HG03108 (cell line): ENCODE measurements around the gene CLCNKA.

Experiments
- ATAC-seq: cut with Tn5 transposase; IDR thresholded peaks from one replicate; pipeline ENCODE4 v1.9.1; 2021; ENCODE audit warnings: moderate library complexity; ENCODE audit not compliant: unreplicated experiment

CLCNKA gene

DNA sequence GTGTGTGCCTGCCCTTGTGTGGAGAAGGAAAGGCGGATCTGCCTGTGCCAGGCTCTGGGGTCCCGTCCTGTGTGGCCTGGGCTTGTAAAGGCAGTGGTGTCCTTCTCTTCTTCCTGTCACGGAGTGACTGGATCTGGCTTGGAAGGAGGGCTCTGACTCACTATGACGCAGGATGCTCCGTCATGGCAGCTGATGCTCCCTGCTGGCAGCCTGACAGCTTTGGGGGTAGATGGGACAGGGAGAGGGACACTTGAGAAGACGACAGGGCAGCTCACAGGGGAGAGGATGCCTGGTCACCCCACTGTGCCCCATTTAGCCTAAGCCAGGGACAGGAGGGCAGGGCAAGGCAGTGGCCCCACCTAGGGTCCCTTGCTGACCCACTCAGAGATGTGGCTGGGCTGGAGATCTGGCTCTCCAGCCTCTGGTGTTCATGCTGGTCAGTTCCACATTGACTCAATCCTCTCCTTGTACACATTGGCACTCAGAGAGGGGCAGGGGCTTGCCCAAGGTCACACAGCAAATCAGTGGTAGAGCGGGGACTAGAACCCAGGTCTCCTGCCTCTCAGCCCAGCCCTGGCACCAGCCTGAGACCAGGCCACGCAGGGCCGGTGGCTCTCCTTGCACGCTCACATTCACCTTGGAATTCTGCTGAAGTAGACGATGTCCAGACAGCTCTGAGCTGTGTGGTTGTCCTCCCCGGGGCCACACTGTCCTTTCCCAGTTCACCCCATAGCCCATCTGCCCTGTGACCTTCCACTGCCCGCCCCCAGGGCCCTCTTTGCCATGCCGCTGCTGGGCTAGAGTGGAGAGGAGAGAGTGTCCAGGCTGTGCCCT lies 54.4 kb downstream of the CLCNKA start:
- no peak for ATAC-seq

DNA sequence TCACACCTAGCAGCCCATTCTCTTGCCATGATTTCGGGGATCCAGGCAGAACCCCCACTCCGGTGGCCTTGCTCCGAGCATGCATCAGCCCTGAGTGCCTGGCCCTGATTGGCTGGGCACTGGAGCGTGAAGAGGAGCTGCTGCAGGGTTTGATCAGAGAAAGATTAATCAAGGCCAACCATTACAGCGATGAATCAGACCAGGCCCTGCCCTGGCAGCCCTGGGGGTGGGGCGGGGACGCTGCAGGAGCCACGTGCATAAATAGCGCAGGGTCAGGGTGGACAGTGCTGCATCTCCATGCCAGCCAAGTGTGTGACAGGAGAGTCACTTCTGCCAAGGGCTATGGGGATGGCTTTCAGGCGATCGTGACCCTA lies 55.0 kb downstream of the CLCNKA start:
- no peak for ATAC-seq

DNA sequence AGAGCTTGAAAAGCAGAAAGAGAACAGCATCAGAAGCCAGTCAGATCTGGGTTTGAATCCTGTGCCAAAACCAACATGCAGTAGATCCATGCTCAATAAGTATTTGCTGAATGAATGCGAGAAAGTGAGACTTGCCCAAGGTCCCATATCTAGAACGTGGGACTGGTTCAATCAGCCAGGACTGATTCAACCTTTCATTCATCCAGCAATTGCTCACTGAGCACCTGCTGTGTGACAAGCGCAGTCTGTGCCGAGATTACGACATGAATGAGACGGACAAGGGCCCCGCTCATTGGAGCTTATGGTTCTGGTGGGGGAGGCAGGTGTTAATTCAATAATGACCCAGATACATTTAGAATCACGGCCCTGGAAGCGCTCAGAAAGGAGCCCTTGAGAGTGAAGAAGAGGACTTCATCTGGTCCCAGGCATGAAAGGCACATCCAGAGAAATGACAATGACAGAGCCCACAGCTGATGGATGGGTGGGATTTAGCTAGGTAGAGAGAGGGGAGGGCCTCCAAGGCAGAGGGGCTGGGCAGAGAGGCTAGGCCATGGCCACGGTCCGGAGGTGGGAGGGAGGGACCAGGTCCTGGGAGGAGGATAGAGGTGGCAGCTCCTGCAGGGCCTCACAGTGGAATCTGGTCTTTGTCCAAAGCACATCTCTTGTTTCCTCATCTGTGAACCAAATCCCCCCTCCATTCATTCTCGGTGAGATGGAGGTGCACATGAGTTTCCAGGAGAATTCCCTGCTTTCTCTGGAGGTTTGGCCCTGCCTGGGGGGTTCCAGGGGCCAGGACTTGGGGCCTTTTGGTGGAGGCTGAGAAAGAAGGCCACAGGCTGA lies 55.8 kb downstream of the CLCNKA start:
- ATAC-seq = no peak

DNA sequence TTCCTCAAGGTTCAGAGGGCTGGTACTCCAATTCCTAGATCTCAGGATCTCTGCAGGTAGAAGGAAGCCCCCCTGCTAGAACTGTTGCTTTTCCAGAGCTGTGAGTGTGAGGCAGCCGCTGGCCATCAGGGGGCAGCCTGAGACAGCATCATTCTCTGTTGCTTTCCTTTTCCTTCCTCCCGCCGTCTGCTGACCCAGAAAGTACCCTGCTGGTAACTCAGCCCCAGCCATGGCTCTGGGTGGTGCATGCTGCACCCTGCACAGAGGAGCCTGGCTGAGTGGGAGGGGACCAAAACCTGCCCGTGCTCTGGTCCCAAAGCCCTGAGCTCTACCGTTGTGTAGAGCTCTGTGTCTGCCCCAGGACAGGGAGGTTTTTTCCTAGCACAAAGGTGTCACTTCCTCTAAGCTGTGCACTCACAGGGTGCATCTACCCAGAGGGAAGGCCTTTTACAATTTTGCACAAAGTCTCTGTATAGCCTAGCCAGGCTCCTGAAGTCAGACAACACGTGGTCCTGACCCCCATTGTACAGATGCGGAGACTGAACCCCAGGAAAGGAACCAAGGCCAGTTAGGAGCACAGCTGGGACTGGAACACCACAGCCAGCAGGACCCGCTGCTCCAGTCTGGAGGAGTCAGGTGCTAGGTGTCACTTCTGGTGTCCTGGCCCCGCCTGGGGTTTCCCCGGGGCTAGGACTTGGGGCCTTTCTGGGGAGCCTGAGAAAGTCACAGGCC lies 57.3 kb downstream of the CLCNKA start:
- ATAC-seq = no peak

DNA sequence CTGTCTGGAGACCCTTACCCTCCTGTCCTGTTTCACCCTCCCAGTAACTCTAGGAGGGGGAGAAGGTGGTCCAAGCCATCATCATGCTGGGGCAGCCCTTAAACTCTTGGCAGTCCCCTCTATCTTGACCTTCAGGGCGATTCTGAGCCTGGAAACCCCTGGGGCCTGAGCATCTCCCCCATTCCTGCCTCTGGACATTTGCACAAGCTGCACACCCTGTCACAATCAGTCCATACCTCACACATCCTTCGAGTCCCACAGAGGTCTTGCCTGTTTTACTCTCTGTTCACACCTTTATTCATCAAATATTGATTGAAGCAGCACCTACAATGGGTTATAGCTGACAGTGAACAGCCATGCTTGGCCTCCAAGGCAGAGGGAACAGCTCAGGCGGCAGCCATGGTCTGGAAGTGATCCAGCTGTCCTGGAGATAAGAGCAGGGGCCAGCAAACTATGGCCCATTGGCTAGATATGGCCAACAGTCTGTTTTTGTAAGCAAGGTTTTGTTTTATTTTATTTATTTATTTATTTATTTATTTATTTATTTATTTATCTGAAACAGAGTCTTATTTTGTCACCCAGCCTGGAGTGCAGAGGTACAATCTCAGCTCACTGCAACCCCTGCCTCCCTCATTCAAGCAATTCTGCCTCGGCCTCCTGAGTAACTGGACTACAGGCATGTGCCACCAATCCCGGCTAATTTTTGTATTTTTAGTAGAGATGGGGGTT lies 58.8 kb downstream of the CLCNKA start:
- no peak for ATAC-seq

DNA sequence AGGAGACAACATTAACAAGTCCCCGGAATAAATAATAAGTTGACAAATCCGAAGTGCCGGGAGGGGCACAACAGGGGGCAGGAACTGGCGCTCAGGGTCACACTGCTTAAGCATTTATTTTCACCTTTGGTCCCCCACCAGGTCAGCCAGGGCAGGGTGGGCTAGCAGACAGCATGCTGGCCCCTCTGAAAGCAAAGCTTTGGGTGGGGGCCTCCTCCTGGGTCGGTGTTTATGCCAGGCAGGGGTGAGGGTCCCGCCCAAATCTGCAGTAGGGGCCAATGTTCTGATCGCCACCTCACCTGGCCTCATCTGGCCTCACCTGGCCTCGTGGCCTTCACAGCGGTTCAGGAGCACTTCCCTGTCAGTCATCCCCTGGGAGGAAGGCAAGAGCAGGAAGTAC lies 59.8 kb downstream of the CLCNKA start:
- no peak for ATAC-seq

DNA sequence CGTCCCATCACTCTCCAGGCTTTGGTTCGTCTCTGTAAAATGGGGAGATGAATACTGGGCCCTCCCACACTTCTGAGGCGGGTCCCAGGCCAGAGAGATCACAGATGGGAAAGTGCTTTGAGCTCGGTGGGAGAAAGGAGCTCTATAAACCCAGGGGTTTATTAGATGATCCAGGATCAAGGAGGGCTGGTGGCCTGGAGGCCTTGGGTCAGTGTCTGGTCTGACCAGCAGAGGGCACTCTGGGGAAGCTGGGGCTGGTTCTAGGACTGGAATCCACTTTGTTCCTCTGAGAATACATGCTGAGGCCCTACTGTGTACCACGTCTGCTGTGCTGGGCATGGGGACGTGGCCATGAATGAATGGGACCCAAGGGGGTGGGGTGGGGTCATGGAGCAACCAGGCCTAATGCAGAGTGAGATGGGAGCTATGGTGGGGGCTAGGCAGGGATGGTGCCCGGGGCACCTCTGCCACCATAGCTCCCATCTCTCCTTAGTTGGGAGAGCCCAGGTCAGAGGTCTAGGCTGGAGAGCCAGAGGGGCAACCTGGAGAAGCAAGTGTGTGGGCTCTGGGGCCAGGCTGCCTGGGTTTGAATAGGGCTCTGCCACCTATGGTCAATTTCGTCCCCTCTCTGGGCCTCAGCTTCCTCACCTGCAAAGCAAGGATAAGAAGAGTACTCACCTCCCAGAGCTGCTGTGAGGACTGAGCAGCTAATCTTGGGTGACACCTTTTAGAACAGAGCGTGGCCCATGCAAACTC lies 60.6 kb downstream of the CLCNKA start:
- ATAC-seq = no peak

DNA sequence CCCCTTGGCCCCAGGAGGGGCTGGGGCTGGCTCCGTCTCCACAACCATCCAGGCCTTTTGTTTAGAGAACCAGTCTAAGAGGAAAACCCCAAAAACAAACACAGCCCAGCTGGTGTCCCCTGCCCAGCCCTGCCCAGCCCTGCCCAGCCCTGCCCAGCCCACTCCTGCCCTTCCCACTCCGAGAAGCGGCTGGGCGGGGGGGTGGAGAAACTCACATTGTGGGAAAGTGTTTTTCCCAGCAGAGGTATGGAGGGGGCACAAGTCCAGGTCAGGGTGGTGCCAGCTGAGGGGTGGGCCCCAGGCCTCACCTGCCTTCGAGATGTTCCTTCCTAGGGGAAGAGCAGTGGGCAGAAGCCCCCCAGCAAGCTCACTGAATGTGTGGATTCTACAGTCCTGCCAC lies 61.6 kb downstream of the CLCNKA start:
- ATAC-seq = no peak
